ENCODE results near the gene CTNNBL1.

- TF ChIP-seq EZH2 (IDR thresholded peaks at IDR 0.05; ENCODE audit: low read length, unreplicated experiment) (no peak), EZH2phosphoT487 (IDR thresholded peaks at IDR 0.05; ENCODE audit: borderline replicate concordance, low read length) (no peak), CTCF (conservative IDR thresholded peaks at IDR 0.05; ENCODE audit: low read depth, low read length) (no peak)
These were observed 42.3 kb downstream of the CTNNBL1 start for GRCh38 chr20:37736132-37736531.
